Neural crest cell (in vitro differentiated cells): ENCODE data around the gene CDX1. TPM values are rescaled to one million over a fixed set of nuclear protein-coding genes. Genes with fewer than 3 reads are reported as not detected.

Experiments
- DNase-seq: peaks from one replicate; pipeline ENCODE4 v3.0.0; 2021; ENCODE audit warnings: low read depth, mixed read lengths, low spot score
- H3K27ac Mint-ChIP-seq: one replicate; pipeline ENCODE4 v1.8.0; 2021; ENCODE audit warnings: mild to moderate bottlenecking, mixed read lengths; ENCODE audit not compliant: unreplicated experiment
- H3K27me3 Mint-ChIP-seq: 2 replicates; pipeline ENCODE4 v1.8.0; 2021; ENCODE audit warnings: low read depth, mild to moderate bottlenecking, mixed read lengths
- H3K36me3 Mint-ChIP-seq: 2 replicates; pipeline ENCODE4 v1.8.0; 2021; ENCODE audit warnings: low read depth, mild to moderate bottlenecking, mixed read lengths
- H3K4me1 Mint-ChIP-seq: 2 replicates; pipeline ENCODE4 v1.8.0; 2021; ENCODE audit warnings: mixed read lengths
- H3K4me3 Mint-ChIP-seq: one replicate; pipeline ENCODE4 v1.8.0; 2021; ENCODE audit warnings: mild to moderate bottlenecking, mixed read lengths
- H3K9me3 Mint-ChIP-seq: 2 replicates; pipeline ENCODE4 v1.8.0; 2021; ENCODE audit warnings: mixed read lengths
- CTCF ChIP-seq: fragments of 200-600 bp; sonication (generic); conservative IDR thresholded peaks from 2 replicates; pipeline ENCODE4 v1.5.0; 2021; ENCODE audit warnings: antibody characterized with exemption, mild to moderate bottlenecking
- total RNA-seq: library from RNA; stranded (reverse); gene quantifications from 2 replicates; pipeline ENCODE4 v1.2.1, GENCODE V29; 2021

Gene CDX1
- total RNA-seq, 1 donor from 2014 or later, result not detected

- Mint-ChIP-seq H3K27me3 (peaks cover 2% of the 10 kb centered on the region), H3K4me1 (peaks cover under 1% of the 10 kb centered on the region), H3K36me3 (no peaks in the 10 kb centered on the region), H3K4me3 (no peak overlapping the region), H3K27ac (no peak overlapping the region), H3K9me3 (no peaks in the 10 kb centered on the region)
- DNase-seq, result no peak
- no peak for TF ChIP-seq CTCF
These were observed 52.6 kb downstream of the CDX1 start for GRCh38 chr5:150219142-150219541.

GRCh38 chr5:150219861-150220260, 53.3 kb downstream of the CDX1 start:
- Mint-ChIP-seq H3K36me3 (no peaks in the 10 kb centered on the region), H3K4me1 (peaks cover 7% of the 10 kb centered on the region), H3K9me3 (no peaks in the 10 kb centered on the region), H3K4me3 (no peak overlapping the region), H3K27me3 (peaks cover 2% of the 10 kb centered on the region), H3K27ac (no peak overlapping the region)
- DNase-seq, result no peak
- TF ChIP-seq CTCF, result no peak

DNA sequence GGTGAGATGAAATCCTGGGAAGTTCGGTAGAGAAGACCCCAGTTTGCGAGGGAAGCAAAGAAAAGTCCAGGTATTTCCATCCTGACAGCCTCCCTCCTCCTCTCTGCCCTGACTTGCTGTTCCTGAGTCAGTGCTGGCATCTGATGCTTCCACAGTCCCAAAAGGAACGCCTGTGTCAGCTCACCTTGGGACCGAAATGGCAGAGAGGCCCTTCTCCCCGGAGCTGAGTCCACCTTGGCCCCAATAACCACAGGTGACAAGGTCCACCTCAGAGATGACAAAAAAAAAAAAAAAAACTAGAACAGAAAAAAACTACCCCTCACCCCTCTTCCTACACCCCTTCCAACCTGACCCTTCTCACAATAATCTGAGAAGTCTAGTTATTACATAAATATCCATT, 54.9 kb downstream of the CDX1 start:
- no peak for DNase-seq
- Mint-ChIP-seq H3K4me3 (no peak overlapping the region), H3K4me1 (peaks cover 8% of the 10 kb centered on the region), H3K27me3 (peaks cover 2% of the 10 kb centered on the region), H3K27ac (no peak overlapping the region), H3K36me3 (no peaks in the 10 kb centered on the region), H3K9me3 (no peaks in the 10 kb centered on the region)
- TF ChIP-seq CTCF, result no peak

GRCh38 chr5:150222906-150223305, 56.3 kb downstream of the CDX1 start:
- Mint-ChIP-seq H3K36me3 (no peaks in the 10 kb centered on the region), H3K27ac (no peak overlapping the region), H3K27me3 (no peaks in the 10 kb centered on the region), H3K4me1 (peaks cover 8% of the 10 kb centered on the region), H3K9me3 (no peaks in the 10 kb centered on the region), H3K4me3 (no peak overlapping the region)
- DNase-seq, result no peak
- no peak for TF ChIP-seq CTCF

- H3K36me3 Mint-ChIP-seq, result no peaks in the 10 kb centered on the region
- no peak overlapping the region for H3K27ac Mint-ChIP-seq
- H3K9me3 Mint-ChIP-seq, result no peaks in the 10 kb centered on the region
- no peak for TF ChIP-seq CTCF
- no peak for DNase-seq
- H3K27me3 Mint-ChIP-seq, result no peaks in the 10 kb centered on the region
- H3K4me3 Mint-ChIP-seq, result no peak overlapping the region
- H3K4me1 Mint-ChIP-seq, result peaks cover 8% of the 10 kb centered on the region
These were observed 56.9 kb downstream of the CDX1 start for GRCh38 chr5:150223474-150223873.

- no peak for DNase-seq
- no peak for TF ChIP-seq CTCF
- no peak overlapping the region for H3K4me3 Mint-ChIP-seq
- H3K4me1 Mint-ChIP-seq, result peaks cover 8% of the 10 kb centered on the region
- H3K27me3 Mint-ChIP-seq, result no peaks in the 10 kb centered on the region
- H3K36me3 Mint-ChIP-seq, result no peaks in the 10 kb centered on the region
- H3K27ac Mint-ChIP-seq, result no peak overlapping the region
- no peaks in the 10 kb centered on the region for H3K9me3 Mint-ChIP-seq
These were observed 58.0 kb downstream of the CDX1 start for GRCh38 chr5:150224483-150225027.
